OCI-LY7 (cell line): ENCODE results near the gene CCDC148.

Experiments used
- CTCF ChIP-seq: fragments of 200-600 bp; sonication (generic); conservative IDR thresholded peaks from 2 replicates; pipeline ENCODE4 v1.5.1; 2014; ENCODE audit warnings: mild to moderate bottlenecking, antibody characterized with exemption, low read length, moderate library complexity, mixed read lengths
- EZH2phosphoT487 ChIP-seq: fragments of 200-600 bp; sonication (generic); IDR thresholded peaks from 2 replicates; pipeline ENCODE4 v1.6.1; 2018; ENCODE audit warnings: low read depth, borderline replicate concordance, mild to moderate bottlenecking, mixed run types, antibody characterized with exemption, low read length, moderate library complexity, mixed read lengths

DNA sequence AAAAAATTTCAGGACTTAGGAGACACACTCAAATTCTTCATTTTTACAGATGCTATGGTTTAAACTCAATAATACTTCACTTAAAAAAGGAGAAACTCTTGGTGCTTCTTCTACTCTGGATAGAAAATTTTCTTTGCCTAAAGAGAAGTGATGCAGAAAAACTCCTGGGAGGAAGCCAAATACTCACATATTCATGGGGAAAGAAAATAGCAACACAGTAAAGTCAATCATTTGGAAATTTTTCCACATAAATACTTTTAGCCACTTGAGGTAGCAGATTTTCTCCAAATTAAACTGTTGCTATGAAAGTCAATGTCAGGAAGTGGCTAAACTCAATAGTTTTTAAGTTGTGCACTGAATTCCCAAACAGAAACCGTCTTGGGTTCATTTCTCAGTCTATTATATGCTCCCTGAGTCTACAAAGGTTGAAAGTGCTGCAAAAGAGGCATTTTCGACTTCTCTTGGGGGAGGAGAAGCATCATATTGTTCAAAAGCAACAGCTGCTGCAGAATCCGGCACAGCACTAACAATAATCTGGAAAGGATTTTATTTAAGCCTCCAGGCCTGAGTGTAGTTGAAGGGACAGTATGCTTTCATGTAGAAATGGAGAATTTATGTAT is 273.8 kb downstream of the CCDC148 start:
- TF ChIP-seq CTCF (no peak), EZH2phosphoT487 (no peak)
